CD4-positive, alpha-beta T cell treated with Interleukin-1 beta for 1 hour (primary cell): ENCODE data around the gene CNPY2.
"Not testable (repeated sequence)": the region's sequence is repeated elsewhere in the genome, so short reads cannot be mapped to it uniquely, and the experiment has no call there.

Source experiments
- DNase-seq, 2 donors: peaks; one replicate each; pipeline ENCODE4 v3.0.0-alpha.2; 2020 to 2022

Gene CNPY2

GRCh38 chr12:56333679-56334489 is 18.1 kb upstream of the CNPY2 start, which contains the start of gene PAN2:
Gene PAN2, minus strand, starts transcription at chr12:56334000. Its CDS starts 906 bp downstream, at chr12:56333094.
- DNase-seq: peak; percentile 96 to 97

GRCh38 chr12:56333197-56333678 is 17.4 kb upstream of the CNPY2 start:
- DNase-seq: no peak

- DNase-seq: no peak
Measured at GRCh38 chr12:56332512-56333196, 16.9 kb upstream of the CNPY2 start.

- no peak for DNase-seq
Measured at GRCh38 chr12:56330936-56331490, 15.2 kb upstream of the CNPY2 start.

- DNase-seq: no peak
Measured at GRCh38 chr12:56326533-56326932, 10.7 kb upstream of the CNPY2 start.

GRCh38 chr12:56326126-56326525 is 10.3 kb upstream of the CNPY2 start:
- no peak for DNase-seq

GRCh38 chr12:56324206-56324605 is 8.4 kb upstream of the CNPY2 start:
- no peak for DNase-seq

- DNase-seq: not testable (repeated sequence)
Measured at GRCh38 chr12:56321610-56322009, 5.8 kb upstream of the CNPY2 start.

- DNase-seq: peak in 1 of 2 donors; percentile 61
Measured at GRCh38 chr12:56321027-56321426, 5.2 kb upstream of the CNPY2 start.

- DNase-seq: no peak
Measured at GRCh38 chr12:56317675-56318074, 1.9 kb upstream of the CNPY2 start.

- no peak for DNase-seq
Measured at GRCh38 chr12:56315249-56315621, 553 bp downstream of the CNPY2 start.

GRCh38 chr12:56311003-56311402 is 4.8 kb downstream of the CNPY2 start:
- no peak for DNase-seq

- DNase-seq: no peak
Measured at GRCh38 chr12:56308714-56309113, 7.1 kb downstream of the CNPY2 start.

- no peak for DNase-seq
Measured at GRCh38 chr12:56307221-56307965, 8.4 kb downstream of the CNPY2 start.

GRCh38 chr12:56304872-56305590 is 10.8 kb downstream of the CNPY2 start:
- DNase-seq: no peak

GRCh38 chr12:56304276-56304675 is 11.5 kb downstream of the CNPY2 start:
- DNase-seq: no peak

- DNase-seq: no peak
Measured at GRCh38 chr12:56300644-56301464, 14.9 kb downstream of the CNPY2 start.

GRCh38 chr12:56299853-56300643 is 15.7 kb downstream of the CNPY2 start, which contains the start of gene CS:
Gene CS, minus strand, starts transcription at chr12:56300330. Its CDS starts 129 bp downstream, at chr12:56300201.
- DNase-seq: peak; percentile 99

GRCh38 chr12:56299308-56299852 is 16.4 kb downstream of the CNPY2 start:
- DNase-seq: peak in 1 of 2 donors; percentile 46

- no peak for DNase-seq
Measured at GRCh38 chr12:56298828-56299227, 17.0 kb downstream of the CNPY2 start.
